SK-N-SH treated with all-trans-retinoic acid at 6 μM for 48 hours (cell line): ENCODE results near the gene SCG3.

ENCODE experiments used
- GLIS3 ChIP-seq: fragments of 250-450 bp; sonication (Bioruptor Pico); IDR thresholded peaks from 2 replicates; pipeline ENCODE4 v1.5.0; 2020; ENCODE audit warnings: mild to moderate bottlenecking, moderate library complexity
- OSR1 ChIP-seq: fragments of 250-450 bp; sonication (Bioruptor Pico); IDR thresholded peaks from 2 replicates; pipeline ENCODE4 v1.8.0; 2022; ENCODE audit warnings: moderate library complexity, mild to moderate bottlenecking, inconsistent platforms
- POU6F1 ChIP-seq: fragments of 250-450 bp; sonication (Bioruptor Pico); IDR thresholded peaks from 2 replicates; pipeline ENCODE4 v1.8.0; 2021; ENCODE audit warnings: low read depth, mild to moderate bottlenecking, moderate library complexity, borderline replicate concordance
- TCF4 ChIP-seq: fragments of 250-450 bp; sonication (Bioruptor Pico); IDR thresholded peaks from 2 replicates; pipeline ENCODE4 v1.8.0; 2021; ENCODE audit warnings: mild to moderate bottlenecking, moderate library complexity, borderline replicate concordance
- ZFP30 ChIP-seq: fragments of 450-650 bp; formaldehyde crosslinking; IDR thresholded peaks from 2 replicates; pipeline ENCODE4 v1.5.0; 2022; ENCODE audit warnings: mild to moderate bottlenecking, moderate library complexity
- ZNF565 ChIP-seq: fragments of 450-650 bp; formaldehyde crosslinking; conservative IDR thresholded peaks from 2 replicates; pipeline ENCODE4 v1.5.0; 2020; ENCODE audit warnings: low read depth, mild to moderate bottlenecking, moderate library complexity

- TF ChIP-seq GLIS3 (CRISPR knock-in tag) (no peak), ZFP30 (CRISPR knock-in tag) (no peak), OSR1 (no peak), TCF4 (CRISPR knock-in tag) (no peak), ZNF565 (CRISPR knock-in tag) (no peak), POU6F1 (CRISPR knock-in tag) (no peak)
Measured at GRCh38 chr15:51750792-51751696, 69.7 kb downstream of the SCG3 start, which contains the start of gene TMOD2.
